Mucosa of descending colon (tissue), 3 donors: ENCODE results near the gene TFAM. TPM values are rescaled to one million over a fixed set of nuclear protein-coding genes. Genes with fewer than 3 reads are reported as not detected.

Source experiments
- ATAC-seq: fragments of 200-7000 bp; cut with Tn5 transposase; one replicate; pipeline ENCODE4 v1.9.1; 2020; ENCODE audit warnings: mild to moderate bottlenecking, moderate library complexity
- DNase-seq, 3 donors: peaks; one replicate each; pipeline ENCODE4 v3.0.0-alpha.2; 2020
- H3K36me3 ChIP-seq: fragments of 200-600 bp; one replicate; pipeline ENCODE4 v1.8.0; 2021; ENCODE audit warnings: low read depth, mild to moderate bottlenecking
- H3K4me1 ChIP-seq: fragments of 200-600 bp; one replicate; pipeline ENCODE4 v1.8.0; 2021; ENCODE audit warnings: low read depth, mild to moderate bottlenecking
- H3K4me3 ChIP-seq: fragments of 200-600 bp; one replicate; pipeline ENCODE4 v1.8.0; 2021; ENCODE audit warnings: mild to moderate bottlenecking
- H3K9me3 ChIP-seq: fragments of 200-600 bp; one replicate; pipeline ENCODE4 v1.8.0; 2021; ENCODE audit warnings: mild to moderate bottlenecking
- intact Hi-C, 2 donors: fragments of 100-400 bp; cut with DNase I in 1 of 2; cut with micrococcal nuclease in 1 of 2; formaldehyde crosslinking; loops; one replicate each; pipeline versions ENCODE4 v1.11.0 to v1.11.1; 2022; cut with DNase I, micrococcal nuclease
- total RNA-seq, 3 donors: library from RNA; stranded (reverse); fragmentation: NEBNext Ultra II Directional in 2 of 3; extraction: Animal tissue kit (Norgen Biotek cat#: 25700) in 2 of 3; gene quantifications; one replicate each; pipeline versions ENCODE4 v1.2.1 to v1.2.4, GENCODE V29; 2021 to 2023
- TF ChIP-seq, protein P1 (sequence below): fragments of 200-600 bp; IDR thresholded peaks from one replicate; pipeline ENCODE4 v1.8.0; 2022; ENCODE audit warnings: antibody characterized with exemption, mild to moderate bottlenecking
- donor health status: DM: no; HTN: no; CAD: no; lungs with moderate emphysema.
- donor health status: DM: no; HTN: no; CAD: no.
- donor health status: DM: no; HTN: yes; CAD: no.

TFAM gene
- total RNA-seq, 3 donors from 2014 or later, result 26.5 to 36.7 (median 30.8) TPM

- H3K9me3 ChIP-seq, result no peaks in the 10 kb centered on the region
- intact Hi-C loops, result no loop called here
- ATAC-seq, result no peak
- no peak overlapping the region for H3K4me3 ChIP-seq
- H3K36me3 ChIP-seq, result no peaks in the 10 kb centered on the region
- H3K4me1 ChIP-seq, result no peaks in the 10 kb centered on the region
- DNase-seq, result no peak
- TF ChIP-seq, protein P1, sequence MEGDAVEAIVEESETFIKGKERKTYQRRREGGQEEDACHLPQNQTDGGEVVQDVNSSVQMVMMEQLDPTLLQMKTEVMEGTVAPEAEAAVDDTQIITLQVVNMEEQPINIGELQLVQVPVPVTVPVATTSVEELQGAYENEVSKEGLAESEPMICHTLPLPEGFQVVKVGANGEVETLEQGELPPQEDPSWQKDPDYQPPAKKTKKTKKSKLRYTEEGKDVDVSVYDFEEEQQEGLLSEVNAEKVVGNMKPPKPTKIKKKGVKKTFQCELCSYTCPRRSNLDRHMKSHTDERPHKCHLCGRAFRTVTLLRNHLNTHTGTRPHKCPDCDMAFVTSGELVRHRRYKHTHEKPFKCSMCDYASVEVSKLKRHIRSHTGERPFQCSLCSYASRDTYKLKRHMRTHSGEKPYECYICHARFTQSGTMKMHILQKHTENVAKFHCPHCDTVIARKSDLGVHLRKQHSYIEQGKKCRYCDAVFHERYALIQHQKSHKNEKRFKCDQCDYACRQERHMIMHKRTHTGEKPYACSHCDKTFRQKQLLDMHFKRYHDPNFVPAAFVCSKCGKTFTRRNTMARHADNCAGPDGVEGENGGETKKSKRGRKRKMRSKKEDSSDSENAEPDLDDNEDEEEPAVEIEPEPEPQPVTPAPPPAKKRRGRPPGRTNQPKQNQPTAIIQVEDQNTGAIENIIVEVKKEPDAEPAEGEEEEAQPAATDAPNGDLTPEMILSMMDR, result no peak
Observed at GRCh38 chr10:58399410-58399809, 14.2 kb downstream of the TFAM start.

DNA sequence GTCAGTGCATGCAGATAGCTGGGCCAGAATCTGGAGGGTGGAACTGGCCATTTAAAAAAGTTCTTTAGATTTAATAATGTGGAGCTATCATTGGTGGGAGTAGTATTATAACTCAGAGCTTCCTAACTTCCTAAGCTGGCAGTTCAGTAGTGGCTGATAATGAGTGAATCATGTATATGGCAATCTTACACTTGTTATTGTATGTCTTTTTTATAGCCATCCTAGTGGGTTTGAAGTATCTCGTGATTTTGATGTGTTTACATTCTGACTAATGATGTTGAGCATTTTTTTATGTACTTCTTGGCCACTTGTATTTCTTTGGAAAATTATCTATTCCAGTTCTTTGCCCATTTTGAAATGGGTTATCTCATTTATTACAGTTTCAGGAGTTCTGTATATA, 15.4 kb downstream of the TFAM start:
- TF ChIP-seq, protein P1, result no peak
- intact Hi-C loops, result no loop called here
- DNase-seq (no peak), ATAC-seq (no peak)
- Histone ChIP-seq H3K4me3 (no peak overlapping the region), H3K36me3 (no peaks in the 10 kb centered on the region), H3K9me3 (no peaks in the 10 kb centered on the region), H3K4me1 (no peaks in the 10 kb centered on the region)

DNA sequence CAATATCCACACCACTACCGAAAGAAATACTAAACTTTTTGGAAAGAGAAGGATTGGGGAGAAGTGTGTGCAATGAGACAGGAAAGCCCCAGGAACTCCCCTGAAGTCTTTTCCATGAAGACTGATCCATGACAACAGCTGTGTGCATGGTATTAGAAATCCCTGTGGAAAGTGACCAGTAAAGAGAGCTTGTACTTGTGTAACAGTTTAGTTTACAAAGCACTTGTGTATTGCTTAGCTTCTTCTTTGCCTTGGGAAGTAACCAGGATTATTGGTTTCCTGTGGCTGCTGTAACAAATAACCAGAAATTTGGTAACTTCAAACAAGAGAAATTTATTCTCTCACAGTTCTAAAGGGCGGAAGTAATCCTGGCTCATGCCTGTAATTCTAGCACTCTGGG, 18.8 kb downstream of the TFAM start:
- Histone ChIP-seq H3K4me1 (no peaks in the 10 kb centered on the region), H3K36me3 (no peaks in the 10 kb centered on the region), H3K9me3 (no peaks in the 10 kb centered on the region), H3K4me3 (no peak overlapping the region)
- DNase-seq (no peak), ATAC-seq (no peak)
- TF ChIP-seq, protein P1, result no peak
- intact Hi-C loops, result no loop called here

DNA sequence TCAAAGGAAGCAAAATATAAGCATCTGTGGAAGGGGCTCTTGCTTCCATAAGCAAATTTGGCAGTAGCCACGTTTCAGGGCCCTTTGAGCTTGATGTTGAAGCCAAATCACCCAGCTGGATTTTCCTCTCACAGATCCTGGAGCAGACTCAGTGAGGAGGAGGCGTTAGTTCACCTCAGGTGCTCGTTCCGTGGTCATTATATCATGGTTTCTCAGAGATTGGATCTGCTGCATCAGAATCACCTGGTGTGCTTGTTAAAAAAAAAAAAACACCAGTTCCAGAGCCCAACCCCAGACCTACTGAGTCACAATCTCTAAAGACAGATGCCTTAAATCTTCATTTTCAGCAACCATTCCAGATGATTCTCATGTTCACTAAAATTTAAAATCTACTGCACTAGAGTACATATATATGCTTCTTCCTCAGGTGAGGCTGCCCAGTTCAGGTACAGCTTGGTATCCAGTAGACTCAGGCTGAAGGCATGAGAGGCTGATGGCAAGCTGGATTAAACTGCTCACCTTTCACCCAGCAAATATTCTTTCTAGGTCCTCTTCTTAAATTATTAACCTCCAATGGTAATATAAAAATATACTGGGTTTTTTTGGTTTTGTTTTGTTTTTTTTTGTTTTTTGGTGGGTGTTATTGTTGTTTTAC, 24.9 kb downstream of the TFAM start:
- Histone ChIP-seq H3K36me3 (no peaks in the 10 kb centered on the region), H3K9me3 (no peaks in the 10 kb centered on the region), H3K4me3 (no peak overlapping the region), H3K4me1 (peaks cover 2% of the 10 kb centered on the region)
- ATAC-seq, result no peak
- intact Hi-C loops, result loop anchor here in 1 of 2 donors (5.0 kb wide), 1 partner anchor 238 kb away; no protein-coding TSS in a partner anchor
- no peak for DNase-seq
- TF ChIP-seq, protein P1, result no peak

DNA sequence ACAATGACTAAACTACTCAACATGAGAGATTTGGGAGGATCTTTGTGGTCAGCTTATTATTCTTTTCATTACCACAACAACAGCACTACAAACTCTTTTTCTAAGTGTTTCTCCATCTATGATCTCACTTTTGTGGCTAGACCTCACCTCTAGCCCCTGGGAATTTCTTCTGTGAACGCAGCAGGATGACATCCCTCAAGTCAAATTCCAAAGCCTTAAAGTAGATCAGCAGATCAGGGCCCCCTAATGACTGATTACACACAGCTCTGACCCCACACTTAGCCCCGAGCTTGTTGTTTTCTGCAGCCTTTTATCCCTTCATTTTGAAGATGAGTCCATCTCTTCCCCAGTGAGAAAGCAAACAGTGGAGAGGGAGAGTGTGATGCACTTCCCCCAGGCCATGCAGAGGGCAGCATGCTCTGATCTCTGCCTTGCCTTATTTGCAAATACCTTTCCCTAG, 27.3 kb downstream of the TFAM start:
- Histone ChIP-seq H3K4me1 (peaks cover 2% of the 10 kb centered on the region), H3K9me3 (no peaks in the 10 kb centered on the region), H3K4me3 (no peak overlapping the region), H3K36me3 (no peaks in the 10 kb centered on the region)
- intact Hi-C loops, result no loop called here
- no peak for DNase-seq
- TF ChIP-seq, protein P1, result no peak
- no peak for ATAC-seq
